ELR (cell line): ENCODE measurements around the gene CMPK1.
"Not testable (repeated sequence)": the region's sequence is repeated elsewhere in the genome, so short reads cannot be mapped to it uniquely, and the experiment has no call there.

Experiments
- DNase-seq: peaks from one replicate; pipeline ENCODE4 v3.0.0-alpha.2; 2015; ENCODE audit warnings: low read depth

CMPK1 gene

GRCh38 chr1:47338249-47339077, 4.9 kb downstream of the CMPK1 start:
- DNase-seq = no peak

- DNase-seq = no peak
Measured at GRCh38 chr1:47340227-47340626, 6.6 kb downstream of the CMPK1 start.

GRCh38 chr1:47346979-47347378, 13.4 kb downstream of the CMPK1 start:
- DNase-seq = not testable (repeated sequence)

GRCh38 chr1:47347735-47348134, 14.1 kb downstream of the CMPK1 start:
- DNase-seq = no peak

- no peak for DNase-seq
Measured at GRCh38 chr1:47348246-47348645, 14.7 kb downstream of the CMPK1 start.

GRCh38 chr1:47351305-47351704, 17.7 kb downstream of the CMPK1 start:
- peak; percentile 56 for DNase-seq

GRCh38 chr1:47361380-47361779, 27.8 kb downstream of the CMPK1 start:
- no peak for DNase-seq

- no peak for DNase-seq
Measured at GRCh38 chr1:47362828-47363227, 29.2 kb downstream of the CMPK1 start.

GRCh38 chr1:47367651-47368050, 34.1 kb downstream of the CMPK1 start:
- DNase-seq = no peak

GRCh38 chr1:47371016-47371517, 37.5 kb downstream of the CMPK1 start:
- DNase-seq = no peak

GRCh38 chr1:47374501-47374900, 40.9 kb downstream of the CMPK1 start:
- DNase-seq = no peak

GRCh38 chr1:47378147-47378546, 44.6 kb downstream of the CMPK1 start:
- DNase-seq = no peak

GRCh38 chr1:47380699-47381098, 47.1 kb downstream of the CMPK1 start:
- no peak for DNase-seq

GRCh38 chr1:47382399-47382983, 48.9 kb downstream of the CMPK1 start:
- no peak for DNase-seq

- DNase-seq = no peak
Measured at GRCh38 chr1:47384083-47384482, 50.5 kb downstream of the CMPK1 start.

- DNase-seq = no peak
Measured at GRCh38 chr1:47385020-47385419, 51.4 kb downstream of the CMPK1 start.

GRCh38 chr1:47386268-47386667, 52.7 kb downstream of the CMPK1 start:
- no peak for DNase-seq

- no peak for DNase-seq
Measured at GRCh38 chr1:47388030-47388890, 54.7 kb downstream of the CMPK1 start.

- peak; percentile 73 for DNase-seq
Measured at GRCh38 chr1:47388891-47389238, 55.3 kb downstream of the CMPK1 start.

GRCh38 chr1:47389731-47390130, 56.1 kb downstream of the CMPK1 start:
- DNase-seq = no peak

- no peak for DNase-seq
Measured at GRCh38 chr1:47390843-47391242, 57.3 kb downstream of the CMPK1 start.

- peak; percentile 17 for DNase-seq
Measured at GRCh38 chr1:47393141-47393540, 59.6 kb downstream of the CMPK1 start.

- DNase-seq = no peak
Measured at GRCh38 chr1:47395433-47395832, 61.8 kb downstream of the CMPK1 start.
